GM23338 (cell line): ENCODE data around the gene KCNQ5. TPM values are rescaled to one million over a fixed set of nuclear protein-coding genes. Genes with fewer than 3 reads are reported as not detected.

ENCODE experiments used
- ATAC-seq: fragments of 200-7000 bp; cut with Tn5 transposase; 3 replicates; pipeline ENCODE4 v1.9.1; 2020
- DNase-seq: peaks from one replicate; pipeline ENCODE4 v3.0.0-alpha.2; 2015; ENCODE audit warnings: low spot score
- H2AFZ ChIP-seq: fragments of 200-600 bp; sonication (generic); 2 replicates; pipeline ENCODE4 v1.8.0; 2016; ENCODE audit warnings: antibody characterized with exemption, mild to moderate bottlenecking, moderate library complexity
- H3F3A ChIP-seq: fragments of 200-600 bp; sonication (generic); replicated peaks from 2 replicates; pipeline ENCODE4 v1.8.0; 2017; ENCODE audit warnings: antibody characterized with exemption, mixed run types, low read depth
- H3K27ac ChIP-seq: fragments of 200-600 bp; sonication (generic); 2 replicates; pipeline ENCODE4 v1.6.1; 2016; ENCODE audit warnings: low read depth
- H3K27me3 ChIP-seq: fragments of 200-600 bp; sonication (generic); 2 replicates; pipeline ENCODE4 v1.8.0; 2016; ENCODE audit warnings: mild to moderate bottlenecking, mixed run types, moderate library complexity; ENCODE audit not compliant: insufficient read depth
- H3K36me3 ChIP-seq: fragments of 200-600 bp; sonication (generic); 2 replicates; pipeline ENCODE4 v1.8.0; 2016; ENCODE audit warnings: mild to moderate bottlenecking; ENCODE audit not compliant: insufficient read depth
- H3K4me1 ChIP-seq: fragments of 200-600 bp; sonication (generic); 2 replicates; pipeline ENCODE4 v1.8.0; 2016; ENCODE audit warnings: mild to moderate bottlenecking, moderate library complexity; ENCODE audit not compliant: insufficient read depth
- H3K4me2 ChIP-seq: fragments of 200-600 bp; sonication (generic); 2 replicates; pipeline ENCODE4 v1.7.1; 2017; ENCODE audit warnings: mixed run types
- H3K4me3 ChIP-seq: fragments of 200-600 bp; sonication (generic); 2 replicates; pipeline ENCODE4 v1.6.1; 2016; ENCODE audit warnings: mixed run types
- H3K79me2 ChIP-seq: fragments of 200-600 bp; sonication (generic); replicated peaks from 2 replicates; pipeline ENCODE4 v1.8.0; 2017; ENCODE audit warnings: mild to moderate bottlenecking; ENCODE audit not compliant: insufficient read depth
- H3K9me2 ChIP-seq: fragments of 200-600 bp; sonication (generic); 2 replicates; pipeline ENCODE4 v1.8.0; 2017; ENCODE audit not compliant: insufficient read depth
- H4K20me1 ChIP-seq: fragments of 200-600 bp; sonication (generic); replicated peaks from 2 replicates; pipeline ENCODE4 v1.8.0; 2017; ENCODE audit warnings: mild to moderate bottlenecking; ENCODE audit not compliant: insufficient read depth
- H3K27ac Mint-ChIP-seq: 2 replicates; pipeline ENCODE4 v1.8.0; 2020; ENCODE audit warnings: inconsistent platforms, mild to moderate bottlenecking, moderate library complexity, mixed read lengths
- H3K27me3 Mint-ChIP-seq: 3 replicates; pipeline ENCODE4 v1.8.0; 2022; ENCODE audit warnings: low read depth, mild to moderate bottlenecking, moderate library complexity, mixed read lengths, inconsistent platforms; ENCODE audit not compliant: insufficient read depth, poor library complexity
- H3K36me3 Mint-ChIP-seq: 3 replicates; pipeline ENCODE4 v1.8.0; 2021; ENCODE audit warnings: low read depth, mild to moderate bottlenecking, inconsistent platforms, moderate library complexity, mixed read lengths
- H3K4me1 Mint-ChIP-seq: 3 replicates; pipeline ENCODE4 v1.8.0; 2020; ENCODE audit warnings: mild to moderate bottlenecking, inconsistent platforms, mixed read lengths
- H3K4me3 Mint-ChIP-seq: 3 replicates; pipeline ENCODE4 v1.8.0; 2021; ENCODE audit warnings: moderate library complexity, mild to moderate bottlenecking, inconsistent platforms, mixed read lengths
- H3K9me3 Mint-ChIP-seq: 3 replicates; pipeline ENCODE4 v1.8.0; 2020; ENCODE audit warnings: moderate library complexity, mild to moderate bottlenecking, inconsistent platforms, mixed read lengths
- CREB1 ChIP-seq: fragments of 250-450 bp; sonication (Bioruptor Pico); IDR thresholded peaks from 2 replicates; pipeline ENCODE4 v1.5.0; 2020; ENCODE audit warnings: low read depth, mild to moderate bottlenecking, moderate library complexity
- CTCF ChIP-seq, 2 experiments: fragments of 200-600 bp in 1 of 2; sonication (generic) in 1 of 2; conservative IDR thresholded peaks; 2 replicates each; pipeline versions ENCODE4 v1.5.1 to v1.6.1; 2016 to 2017; ENCODE audit warnings: antibody characterized with exemption in 2 of 2, low read depth in 2 of 2, mild to moderate bottlenecking in 2 of 2, moderate library complexity in 1 of 2
- EZH2 ChIP-seq: fragments of 200-600 bp; sonication (generic); IDR thresholded peaks from one replicate; pipeline ENCODE4 v1.8.0; 2017; ENCODE audit warnings: antibody characterized with exemption, mild to moderate bottlenecking, low read depth; ENCODE audit not compliant: unreplicated experiment
- EZH2phosphoT487 ChIP-seq: fragments of 200-600 bp; sonication (generic); IDR thresholded peaks from one replicate; pipeline ENCODE4 v1.8.1; 2018; ENCODE audit warnings: antibody characterized with exemption; ENCODE audit not compliant: unreplicated experiment
- NANOG ChIP-seq: IDR thresholded peaks from 2 replicates; pipeline ENCODE4 v1.6.1; 2016; ENCODE audit warnings: antibody characterized with exemption, borderline replicate concordance
- POLR2AphosphoS5 ChIP-seq: IDR thresholded peaks from 2 replicates; pipeline ENCODE4 v1.6.1; 2016; ENCODE audit warnings: antibody characterized with exemption, low read depth
- REST ChIP-seq: IDR thresholded peaks from one replicate; pipeline ENCODE4 v1.6.1; 2018; ENCODE audit warnings: antibody characterized with exemption; ENCODE audit not compliant: unreplicated experiment
- STAT1 ChIP-seq: IDR thresholded peaks from one replicate; pipeline ENCODE4 v1.6.1; 2016; ENCODE audit warnings: antibody characterized with exemption; ENCODE audit not compliant: unreplicated experiment
- ZNF114 ChIP-seq: fragments of 250-450 bp; sonication (Bioruptor Pico); IDR thresholded peaks from 2 replicates; pipeline ENCODE4 v1.5.0; 2020; ENCODE audit warnings: mild to moderate bottlenecking, moderate library complexity
- ZNF331 ChIP-seq: fragments of 250-450 bp; sonication (Bioruptor Pico); IDR thresholded peaks from 2 replicates; pipeline ENCODE4 v1.5.0; 2020; ENCODE audit warnings: low read depth, mild to moderate bottlenecking, moderate library complexity
- ZNF462 ChIP-seq: fragments of 250-450 bp; sonication (Bioruptor Pico); IDR thresholded peaks from 2 replicates; pipeline ENCODE4 v1.5.0; 2020; ENCODE audit warnings: mild to moderate bottlenecking, moderate library complexity
- polyA plus RNA-seq: library from polyadenylated mRNA; unstranded; fragments of >200 nt; fragmentation: Nextera tagmentation; extraction: Ambion mirVana; gene quantifications from 2 replicates; pipeline ENCODE4 v1.2.1, GENCODE V29; 2016
- total RNA-seq: library from RNA; depleted of rRNA; stranded (reverse); fragments of >200 nt; shearing (Covaris generic); gene quantifications from 2 replicates; pipeline ENCODE4 v1.2.3, GENCODE V29; 2014

KCNQ5 gene
- total and polyA plus RNA-seq, 2 experiments from 2014 or later: 0.68 to 0.87 TPM

GRCh38 chr6:72999995-73000394 lies 378.1 kb downstream of the KCNQ5 start (continued):
- TF ChIP-seq ZNF462: no peak
- no peak for TF ChIP-seq REST

- Histone ChIP-seq H3K27ac (no peak overlapping the region), H3K4me2 (no peak overlapping the region), H3K9me2 (no peaks in the 10 kb centered on the region), H2AFZ (no peak overlapping the region), H3K4me1 (no peaks in the 10 kb centered on the region), H3K27me3 (no peaks in the 10 kb centered on the region), H3K79me2 (no peaks in the 10 kb centered on the region), H4K20me1 (no peaks in the 10 kb centered on the region), H3K4me3 (no peak overlapping the region), H3F3A (no peaks in the 10 kb centered on the region), H3K36me3 (no peaks in the 10 kb centered on the region)
- Mint-ChIP-seq H3K4me3 (no peak overlapping the region), H3K9me3 (no peaks in the 10 kb centered on the region), H3K27me3 (no peaks in the 10 kb centered on the region), H3K36me3 (no peaks in the 10 kb centered on the region), H3K4me1 (peaks cover 6% of the 10 kb centered on the region; the same call in 2 of the 3 replicates), H3K27ac (no peak overlapping the region)
- DNase-seq (no peak), ATAC-seq (no peak)
- TF ChIP-seq ZNF114 (CRISPR knock-in tag) (no peak), CTCF (conservative IDR thresholded peaks at IDR 0.05; ENCODE audit: low read depth in 2 of 2) (no peak), CREB1 (CRISPR knock-in tag) (no peak), STAT1 (no peak), EZH2phosphoT487 (no peak), ZNF331 (no peak), POLR2AphosphoS5 (no peak), EZH2 (no peak), REST (no peak), NANOG (no peak)
Measured at GRCh38 chr6:73000460-73000859, 378.6 kb downstream of the KCNQ5 start.
